Endothelial cell of umbilical vein (primary cell): ENCODE measurements around the gene KCNMA1. TPM values are rescaled to one million over a fixed set of nuclear protein-coding genes. Genes with fewer than 3 reads are reported as not detected.

Experiments used
- BruUV-seq: library from RNA; stranded (reverse); fragments of 400-500 nt; replicated peaks from 2 replicates; lab custom pipeline; 2021; lab: Mats Ljungman, UMichigan
- CTCF ChIA-PET: fragments of 300-600, 350-600 bp; sonication (Branson Sonifier 250); formaldehyde crosslinking; loops from one replicate; lab custom pipeline; 2021; ENCODE audit warnings: antibody characterized with exemption, inconsistent platforms; lab: Charles Lee
- POLR2A ChIA-PET: fragments of 300-600, 350-600 bp; sonication (Branson Sonifier 250); formaldehyde crosslinking; loops from one replicate; lab custom pipeline; 2021; ENCODE audit warnings: antibody characterized with exemption, inconsistent platforms; lab: Charles Lee
- DNase-seq: peaks from one replicate; pipeline ENCODE4 v3.0.0-alpha.2; 2011; ENCODE audit warnings: low read depth, low spot score
- FAIRE-seq: peaks from 2 replicates; lab custom pipeline; 2011; peaks lifted over from hg19 to GRCh38; lab: Jason Lieb, UNC
- H2AFZ ChIP-seq: 2 replicates; pipeline ENCODE4 v1.6.0; 2012; ENCODE audit warnings: low read depth, low read length, control low read depth, inconsistent platforms
- H3K27ac ChIP-seq: 2 replicates; pipeline ENCODE4 v1.5.1; 2011; ENCODE audit warnings: low read depth, mild to moderate bottlenecking, control low read depth, low read length, moderate library complexity; ENCODE audit not compliant: insufficient read depth
- H3K27me3 ChIP-seq, 2 experiments: 2 replicates each; pipeline versions ENCODE4 v1.6.0 to v1.6.1; 2011; ENCODE audit warnings: low read length in 2 of 2, mixed read lengths in 1 of 2; ENCODE audit not compliant: control insufficient read depth in 2 of 2, insufficient read depth in 2 of 2
- H3K36me3 ChIP-seq, 2 experiments: 2 replicates in 1 of 2; 3 replicates in 1 of 2; pipeline ENCODE4 v1.5.1; 2011; ENCODE audit warnings: low read length in 2 of 2, mild to moderate bottlenecking in 1 of 2, moderate library complexity in 1 of 2; ENCODE audit not compliant: control insufficient read depth in 2 of 2, insufficient read depth in 2 of 2; ENCODE audit errors: extremely low read depth in 1 of 2
- H3K4me1 ChIP-seq: 3 replicates; pipeline ENCODE4 v1.5.1; 2011; ENCODE audit warnings: mild to moderate bottlenecking, low read length; ENCODE audit not compliant: control insufficient read depth, insufficient read depth; ENCODE audit errors: extremely low read depth
- H3K4me2 ChIP-seq: 2 replicates; pipeline ENCODE4 v1.6.1; 2011; ENCODE audit warnings: low read length, control low read depth, mixed read lengths; ENCODE audit not compliant: insufficient read depth
- H3K4me3 ChIP-seq, 3 experiments: fragments of 200-600 bp in 1 of 3; sonication (generic), shearing (Covaris generic) in 1 of 3; replicated peaks in 1 of 3; 2 replicates each; pipeline ENCODE4 v1.5.1; 2011 to 2016; ENCODE audit warnings: control low read depth in 3 of 3, low read length in 3 of 3, mild to moderate bottlenecking in 2 of 3, inconsistent platforms in 1 of 3, low read depth in 1 of 3, moderate library complexity in 1 of 3; ENCODE audit not compliant: insufficient read depth in 1 of 3
- H3K79me2 ChIP-seq: 2 replicates; pipeline ENCODE4 v1.6.0; 2012; ENCODE audit warnings: low read length, inconsistent platforms; ENCODE audit not compliant: control insufficient read depth, insufficient read depth
- H3K9ac ChIP-seq: replicated peaks from 2 replicates; pipeline ENCODE3; 2011; ENCODE audit warnings: low read length, control low read depth; ENCODE audit not compliant: insufficient read depth; ENCODE audit errors: extremely low read depth
- H3K9me1 ChIP-seq: replicated peaks from 3 replicates; pipeline ENCODE4 v1.6.0; 2011; ENCODE audit warnings: mild to moderate bottlenecking, low read length; ENCODE audit not compliant: control insufficient read depth, insufficient read depth; ENCODE audit errors: extremely low read depth
- H3K9me3 ChIP-seq: replicated peaks from 2 replicates; pipeline ENCODE4 v1.5.1; 2012; ENCODE audit warnings: low read length, inconsistent platforms; ENCODE audit not compliant: control insufficient read depth, insufficient read depth
- H4K20me1 ChIP-seq: replicated peaks from 2 replicates; pipeline ENCODE3; 2011; ENCODE audit warnings: mild to moderate bottlenecking, low read length; ENCODE audit not compliant: control insufficient read depth, insufficient read depth; ENCODE audit errors: extremely low read depth
- CTCF ChIP-seq, 2 donors: IDR thresholded peaks; 1 replicate in 1 of 2; 2 replicates in 1 of 2; pipeline ENCODE4 v1.5.1; 2011; ENCODE audit warnings: low read length in 2 of 2, mild to moderate bottlenecking in 2 of 2, moderate library complexity in 2 of 2, control low read depth in 1 of 2, inconsistent platforms in 1 of 2, low read depth in 1 of 2; ENCODE audit not compliant: insufficient read depth in 1 of 2; ENCODE audit errors: extremely low read depth in 1 of 2
- EZH2 ChIP-seq: IDR thresholded peaks from 2 replicates; pipeline ENCODE4 v1.6.1; 2012; ENCODE audit warnings: borderline replicate concordance, low read depth, mild to moderate bottlenecking, moderate library complexity, low read length, inconsistent platforms; ENCODE audit not compliant: severe bottlenecking
- FOS ChIP-seq: IDR thresholded peaks from 2 replicates; pipeline ENCODE4 v1.6.1; 2011; ENCODE audit warnings: mild to moderate bottlenecking, low read length, moderate library complexity, borderline replicate concordance; ENCODE audit not compliant: insufficient read depth
- GATA2 ChIP-seq: IDR thresholded peaks from 2 replicates; pipeline ENCODE4 v1.7.0; 2011; ENCODE audit warnings: low read depth, mild to moderate bottlenecking, moderate library complexity, mixed read lengths, low read length; ENCODE audit not compliant: insufficient read length, insufficient read depth
- JUN ChIP-seq: IDR thresholded peaks from 2 replicates; pipeline ENCODE4 v1.6.1; 2011; ENCODE audit warnings: borderline replicate concordance, low read depth; ENCODE audit not compliant: insufficient read length, insufficient read depth
- MAX ChIP-seq: IDR thresholded peaks from 2 replicates; pipeline ENCODE4 v1.6.1; 2011; ENCODE audit not compliant: insufficient read depth, insufficient read length
- MYC ChIP-seq: IDR thresholded peaks from one replicate; pipeline ENCODE4 v1.6.1; 2011; ENCODE audit warnings: mild to moderate bottlenecking, low read depth, low read length
- POLR2A ChIP-seq: IDR thresholded peaks from 2 replicates; pipeline ENCODE4 v1.6.1; 2012; ENCODE audit warnings: low read depth, mild to moderate bottlenecking, control low read depth, low read length
- POLR2AphosphoS5 ChIP-seq: IDR thresholded peaks from 2 replicates; pipeline ENCODE4 v1.6.1; 2012; ENCODE audit warnings: low read depth, mild to moderate bottlenecking, control low read depth, low read length, moderate library complexity; ENCODE audit not compliant: insufficient read depth
- dilution Hi-C: fragments of 300-500 bp; cut with MboI; formaldehyde crosslinking; loops from one replicate; pipeline ENCODE4 v1.15.0; 2019; ENCODE audit warnings: low sequenced_read_pairs; ENCODE audit not compliant: extremely low pct_ligation_motif_present
- intact Hi-C: fragments of 100-400 bp; cut with micrococcal nuclease; formaldehyde crosslinking; loops from one replicate; pipeline ENCODE4 v1.10.0; 2022
- polyA plus RNA-seq, 4 experiments: library from polyadenylated mRNA; depleted of rRNA in 3 of 4; stranded (reverse) in 3 of 4; unstranded in 1 of 4; fragments of >200 nt; gene quantifications; 2 replicates each; pipeline versions ENCODE4 v1.2.1 to v1.2.3, GENCODE V29; 2011 to 2012; ENCODE audit warnings: missing spikeins in 1 of 4
- total RNA-seq: library from RNA; stranded (reverse); gene quantifications from 2 replicates; pipeline ENCODE4 v1.2.3, GENCODE V29; 2021

Gene KCNMA1
- total and polyA plus RNA-seq, 2 donors (not counting 3 experiments of a cell fraction or from before 2014, with no cell fraction given): 0.10 to 0.82 TPM

DNA sequence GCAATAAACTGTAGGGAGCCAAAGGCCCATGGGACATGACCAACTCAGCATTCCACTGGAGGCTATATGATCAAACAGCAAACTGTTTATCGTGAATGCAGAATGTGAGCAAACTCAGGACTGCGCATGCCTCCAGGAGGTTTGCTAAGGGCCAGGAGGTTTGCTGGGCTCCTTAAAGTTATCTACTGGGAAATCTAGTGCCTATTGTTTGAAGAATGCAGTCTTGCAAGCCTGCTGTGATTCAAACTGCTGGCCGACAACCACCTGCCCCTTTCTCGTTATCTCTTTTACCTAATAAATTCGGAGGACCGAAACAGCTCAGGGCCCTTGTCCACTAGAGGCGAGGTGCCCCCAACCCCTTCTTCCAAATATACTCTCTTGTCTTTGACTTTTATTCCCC lies 404.1 kb downstream of the KCNMA1 start:
- DNase-seq (no peak), FAIRE-seq (no peak)
- H2AFZ ChIP-seq: no peak overlapping the region
- intact Hi-C loops: no loop called here
- ChIA-PET CTCF (no interaction called here), POLR2A (no interaction called here)
- no peak overlapping the region for H3K27ac ChIP-seq
- BruUV-seq: no TSS peak
- H3K4me1 ChIP-seq: no peaks in the 10 kb centered on the region
- H3K36me3 ChIP-seq: no peaks in the 10 kb centered on the region
- H4K20me1 ChIP-seq: no peaks in the 10 kb centered on the region
- H3K79me2 ChIP-seq: no peaks in the 10 kb centered on the region
- H3K4me2 ChIP-seq: no peak overlapping the region
- no peak for TF ChIP-seq FOS
- TF ChIP-seq JUN: no peak
- no peak for TF ChIP-seq CTCF (IDR thresholded peaks at IDR 0.05; ENCODE audit: extremely low read depth in 1 of 2, insufficient read depth in 1 of 2, low read depth in 1 of 2, low read length in 2 of 2)
- no peak for TF ChIP-seq EZH2
- TF ChIP-seq POLR2A: no peak
- no peak for TF ChIP-seq MAX
- no peak for TF ChIP-seq MYC
- TF ChIP-seq GATA2: no peak
- TF ChIP-seq POLR2AphosphoS5: no peak
- H3K4me3 ChIP-seq: no peak overlapping the region
- peaks cover 0 to 9% of the 10 kb centered on the region in 2 experiments for H3K27me3 ChIP-seq
- no peaks in the 10 kb centered on the region for H3K9me1 ChIP-seq
- no peaks in the 10 kb centered on the region for H3K9me3 ChIP-seq
- no peak overlapping the region for H3K9ac ChIP-seq
- dilution Hi-C loops: no loop called here
